ENCODE results near the gene RNF13.

DNA sequence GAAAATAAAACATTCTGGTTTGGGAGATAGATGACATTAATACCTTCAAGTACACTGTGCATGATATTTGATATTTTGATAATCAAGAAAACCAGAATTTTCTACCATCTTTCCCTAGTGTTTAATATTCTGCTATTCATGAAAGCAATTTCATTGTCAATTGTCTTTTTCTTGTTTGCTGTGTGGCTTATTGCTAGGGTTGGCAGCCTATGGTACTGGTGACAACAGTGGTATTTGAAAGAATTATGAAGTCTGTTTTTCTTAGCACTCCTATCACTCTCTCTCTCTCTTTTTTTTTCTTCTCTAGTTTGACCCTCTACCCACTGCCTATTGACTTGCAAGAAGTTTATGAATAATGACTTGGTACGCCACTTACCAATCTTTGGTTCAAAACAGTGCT, 15.4 kb downstream of the RNF13 start:
- TF ChIP-seq, protein P1, sequence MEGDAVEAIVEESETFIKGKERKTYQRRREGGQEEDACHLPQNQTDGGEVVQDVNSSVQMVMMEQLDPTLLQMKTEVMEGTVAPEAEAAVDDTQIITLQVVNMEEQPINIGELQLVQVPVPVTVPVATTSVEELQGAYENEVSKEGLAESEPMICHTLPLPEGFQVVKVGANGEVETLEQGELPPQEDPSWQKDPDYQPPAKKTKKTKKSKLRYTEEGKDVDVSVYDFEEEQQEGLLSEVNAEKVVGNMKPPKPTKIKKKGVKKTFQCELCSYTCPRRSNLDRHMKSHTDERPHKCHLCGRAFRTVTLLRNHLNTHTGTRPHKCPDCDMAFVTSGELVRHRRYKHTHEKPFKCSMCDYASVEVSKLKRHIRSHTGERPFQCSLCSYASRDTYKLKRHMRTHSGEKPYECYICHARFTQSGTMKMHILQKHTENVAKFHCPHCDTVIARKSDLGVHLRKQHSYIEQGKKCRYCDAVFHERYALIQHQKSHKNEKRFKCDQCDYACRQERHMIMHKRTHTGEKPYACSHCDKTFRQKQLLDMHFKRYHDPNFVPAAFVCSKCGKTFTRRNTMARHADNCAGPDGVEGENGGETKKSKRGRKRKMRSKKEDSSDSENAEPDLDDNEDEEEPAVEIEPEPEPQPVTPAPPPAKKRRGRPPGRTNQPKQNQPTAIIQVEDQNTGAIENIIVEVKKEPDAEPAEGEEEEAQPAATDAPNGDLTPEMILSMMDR (IDR thresholded peaks at IDR 0.05), result no peak
- no peak for TF ChIP-seq POLR2A (IDR thresholded peaks at IDR 0.05)
